Activated T-helper 1 cell treated with anti-CD3 and anti-CD28 coated beads, Interleukin-12 subunit alpha, Interleukin-12 subunit beta, Interleukin-2, Interleukin-4 antibody, amounts not matched to agents 30 ng/mL and 10 ng/mL and 1 ng/mL, durations not matched to agents 14 hours and 24 hours and 36 hours (primary cell): ENCODE results near the gene ZCCHC10. TPM values are rescaled to one million over a fixed set of nuclear protein-coding genes. Genes with fewer than 3 reads are reported as not detected.
"Not testable (repeated sequence)": the region's sequence is repeated elsewhere in the genome, so short reads cannot be mapped to it uniquely, and the experiment has no call there.

ENCODE experiments used
- DNase-seq: peaks from one replicate; pipeline ENCODE4 v3.0.0; 2021; ENCODE audit warnings: low spot score
- H3K27ac Mint-ChIP-seq: one replicate; pipeline ENCODE4 v1.8.0; 2021; ENCODE audit warnings: mild to moderate bottlenecking, mixed read lengths
- H3K27me3 Mint-ChIP-seq: one replicate; pipeline ENCODE4 v1.8.0; 2022; ENCODE audit warnings: mild to moderate bottlenecking, moderate library complexity, mixed read lengths; ENCODE audit not compliant: insufficient read depth
- H3K36me3 Mint-ChIP-seq: one replicate; pipeline ENCODE4 v1.8.0; 2021; ENCODE audit warnings: low read depth, mixed read lengths
- H3K4me1 Mint-ChIP-seq: one replicate; pipeline ENCODE4 v1.8.0; 2021; ENCODE audit warnings: low read depth, mixed read lengths
- H3K4me3 Mint-ChIP-seq: one replicate; pipeline ENCODE4 v1.8.0; 2021; ENCODE audit warnings: mild to moderate bottlenecking, moderate library complexity, mixed read lengths
- H3K9me3 Mint-ChIP-seq: one replicate; pipeline ENCODE4 v1.8.0; 2021; ENCODE audit warnings: mixed read lengths
- intact Hi-C: fragments of 100-400 bp; cut with micrococcal nuclease; formaldehyde crosslinking; loops from one replicate; pipeline ENCODE4 v1.15.1; 2024
- total RNA-seq: library from RNA; stranded (reverse); gene quantifications from 2 replicates; pipeline ENCODE4 v1.2.3, GENCODE V29; 2022

ZCCHC10 gene
- total RNA-seq, 1 donor from 2014 or later: 41.7 TPM

DNA sequence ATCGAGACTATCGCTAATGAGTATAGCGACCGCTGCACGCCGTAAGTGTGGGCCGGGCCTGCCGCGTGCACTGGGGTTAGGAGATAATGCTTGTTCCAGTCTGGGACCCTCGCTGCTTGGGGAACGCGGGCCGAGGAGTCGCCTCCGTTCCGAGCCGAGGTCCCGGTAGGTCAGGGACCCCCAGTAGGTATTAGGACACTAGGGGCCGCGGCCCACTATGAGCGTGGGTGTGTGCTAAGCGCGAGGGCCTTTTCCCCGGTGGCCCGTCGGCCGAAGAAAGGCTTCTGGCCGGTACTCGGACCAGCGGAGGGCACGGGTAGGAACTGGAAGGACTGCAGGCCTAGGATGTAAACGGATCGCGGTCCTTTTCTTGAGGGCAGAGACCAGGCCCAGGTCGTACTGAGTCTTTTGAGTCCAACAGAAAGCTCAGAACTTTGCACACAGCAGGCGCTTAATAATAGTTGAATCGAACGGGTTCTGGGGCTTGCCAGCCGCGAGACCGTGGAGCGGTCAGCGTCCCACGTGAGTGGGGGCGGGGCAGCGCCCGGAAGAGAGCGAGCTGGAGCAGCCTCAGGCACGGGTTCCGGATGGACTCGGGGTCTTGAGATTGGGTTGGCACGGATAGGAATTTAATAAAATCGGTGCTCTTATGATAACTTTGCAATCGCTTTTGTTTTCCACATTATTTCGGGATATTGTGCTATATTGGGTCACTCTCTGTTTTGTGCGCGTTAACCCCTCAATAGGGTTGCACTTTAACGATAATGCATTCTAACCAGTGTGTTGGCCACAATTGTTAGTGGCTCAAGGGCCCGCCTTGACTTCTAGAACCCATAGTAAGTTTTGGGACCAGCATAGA, 26.2 kb upstream of the ZCCHC10 start:
- DNase-seq: peak; percentile 53
- peaks cover 46% of the 10 kb centered on the region for H3K4me1 Mint-ChIP-seq
- peak overlapping the region; percentile 96 for H3K4me3 Mint-ChIP-seq
- intact Hi-C loops: loop anchor here (2.0 to 10.0 kb wide), 6 partner anchors 26 to 1686 kb away; partner anchors contain the start of genes C5orf15, CAMLG, PPP2CA and RAPGEF6
- H3K27me3 Mint-ChIP-seq: no peaks in the 10 kb centered on the region
- peaks cover 21% of the 10 kb centered on the region for H3K36me3 Mint-ChIP-seq
- H3K27ac Mint-ChIP-seq: peak overlapping the region; percentile 100
- H3K9me3 Mint-ChIP-seq: no peaks in the 10 kb centered on the region

- DNase-seq: peak; percentile 96
- H3K9me3 Mint-ChIP-seq: no peaks in the 10 kb centered on the region
- H3K36me3 Mint-ChIP-seq: peaks cover 21% of the 10 kb centered on the region
- peaks cover 2% of the 10 kb centered on the region for H3K27me3 Mint-ChIP-seq
- H3K4me1 Mint-ChIP-seq: peaks cover 46% of the 10 kb centered on the region
- H3K4me3 Mint-ChIP-seq: peak within 1 kb of the TSS; percentile 96
- intact Hi-C loops: loop anchor here (1.0 to 10.0 kb wide), 13 partner anchors 25 to 1687 kb away; partner anchors contain the start of genes AFF4, C5orf15, CAMLG and GDF9
- peak within 1 kb of the TSS; percentile 100 for H3K27ac Mint-ChIP-seq
These were observed 25.4 kb upstream of the ZCCHC10 start, which contains the start of gene HSPA4 for GRCh38 chr5:133051542-133052316. Gene HSPA4 (plus strand): TSS chr5:133052013. CDS start chr5:133052251, 238 bp downstream.

- intact Hi-C loops: loop anchor here (1.0 to 10.0 kb wide), 11 partner anchors 25 to 1598 kb away; partner anchors contain the start of genes AFF4, C5orf15, GDF9 and KIF3A
These were observed 24.8 kb upstream of the ZCCHC10 start for GRCh38 chr5:133051061-133051541.

DNA sequence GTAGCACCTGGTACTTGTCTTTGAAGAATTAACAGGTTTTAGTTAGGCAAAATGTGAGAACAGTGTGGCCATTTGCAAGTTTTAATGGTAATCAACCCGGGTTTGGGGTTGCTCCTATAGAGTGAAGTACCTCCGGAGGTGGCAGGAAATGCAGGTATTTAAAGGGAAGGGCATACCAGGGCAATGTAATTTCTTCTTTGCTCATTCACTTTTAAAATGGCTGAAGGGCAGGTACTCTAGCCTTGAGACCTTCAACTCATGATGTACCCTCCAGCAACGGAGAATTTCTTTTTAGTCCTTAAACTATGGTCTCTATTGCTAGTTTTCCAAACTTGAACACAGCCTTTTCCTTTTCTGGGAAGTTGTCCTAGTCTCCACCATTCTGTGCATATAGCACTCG, 24.2 kb upstream of the ZCCHC10 start:
- Mint-ChIP-seq H3K27ac (peak overlapping the region; percentile 100), H3K36me3 (peaks cover 18% of the 10 kb centered on the region), H3K4me3 (peak overlapping the region; percentile 96), H3K9me3 (no peaks in the 10 kb centered on the region), H3K27me3 (peaks cover 2% of the 10 kb centered on the region), H3K4me1 (peaks cover 34% of the 10 kb centered on the region)
- no peak for DNase-seq
- intact Hi-C loops: loop anchor here (2.0 to 10.0 kb wide), 6 partner anchors 553 to 1598 kb away; partner anchors contain the start of genes C5orf15, PPP2CA, RAPGEF6 and SEC24A

More at GRCh38 chr5:133051061-133051541, 24.8 kb upstream of the ZCCHC10 start:
- H3K9me3 Mint-ChIP-seq: no peaks in the 10 kb centered on the region
- peaks cover 39% of the 10 kb centered on the region for H3K4me1 Mint-ChIP-seq
- peaks cover 2% of the 10 kb centered on the region for H3K27me3 Mint-ChIP-seq
- peaks cover 21% of the 10 kb centered on the region for H3K36me3 Mint-ChIP-seq
- DNase-seq: no peak
- H3K4me3 Mint-ChIP-seq: peak overlapping the region; percentile 96
- H3K27ac Mint-ChIP-seq: peak overlapping the region; percentile 100

GRCh38 chr5:133049726-133050048, 23.3 kb upstream of the ZCCHC10 start:
- peaks cover 14% of the 10 kb centered on the region for H3K36me3 Mint-ChIP-seq
- no peaks in the 10 kb centered on the region for H3K9me3 Mint-ChIP-seq
- peak overlapping the region; percentile 50 for H3K4me3 Mint-ChIP-seq
- intact Hi-C loops: loop anchor here (2.0 to 10.0 kb wide), 6 partner anchors 552 to 1599 kb away; partner anchors contain the start of genes C5orf15, PPP2CA, RAPGEF6 and SEC24A
- peaks cover 26% of the 10 kb centered on the region for H3K4me1 Mint-ChIP-seq
- peak overlapping the region; percentile 61 for H3K27ac Mint-ChIP-seq
- peaks cover 2% of the 10 kb centered on the region for H3K27me3 Mint-ChIP-seq
- no peak for DNase-seq

DNA sequence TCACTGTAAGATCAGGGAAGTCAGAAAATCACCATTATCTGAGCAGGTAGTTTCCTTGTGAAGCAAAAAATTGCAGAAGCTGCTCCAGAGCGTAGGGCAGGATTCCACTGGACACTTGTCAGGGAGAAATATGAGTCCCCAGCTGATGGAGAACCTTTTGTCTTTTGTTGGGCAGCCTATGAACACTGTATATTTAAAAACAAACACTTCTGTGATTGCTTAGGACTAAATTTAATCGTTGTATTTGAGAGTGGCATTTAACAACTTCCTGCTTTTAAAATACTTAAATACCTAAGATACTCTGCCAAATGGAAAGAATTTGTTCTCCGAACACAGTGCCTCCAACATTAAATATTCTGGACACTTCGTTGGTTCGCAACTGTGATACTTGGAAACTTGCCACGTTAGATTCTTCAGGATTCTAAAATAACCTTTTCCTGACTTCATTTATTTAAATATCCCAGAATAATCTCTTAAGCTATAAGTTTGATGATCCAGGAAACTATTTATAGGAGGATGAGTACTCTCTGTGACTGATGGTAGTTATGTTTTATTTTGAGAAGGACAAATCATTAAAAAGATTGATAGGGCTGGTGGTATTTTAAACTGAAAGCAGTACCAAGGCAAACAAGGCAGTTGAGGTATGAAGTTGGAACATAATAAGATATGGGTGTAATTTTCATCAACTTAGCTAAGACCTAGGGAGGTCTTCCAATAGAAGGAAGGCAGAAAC, 22.8 kb upstream of the ZCCHC10 start:
- Mint-ChIP-seq H3K27me3 (peaks cover 2% of the 10 kb centered on the region), H3K4me3 (peak overlapping the region; percentile 50), H3K9me3 (no peaks in the 10 kb centered on the region), H3K36me3 (peaks cover 14% of the 10 kb centered on the region), H3K4me1 (peaks cover 24% of the 10 kb centered on the region), H3K27ac (peak overlapping the region; percentile 61)
- intact Hi-C loops: no loop called here
- DNase-seq: no peak

- H3K4me1 Mint-ChIP-seq: peaks cover 19% of the 10 kb centered on the region
- no peak overlapping the region for H3K4me3 Mint-ChIP-seq
- H3K9me3 Mint-ChIP-seq: no peaks in the 10 kb centered on the region
- intact Hi-C loops: no loop called here
- H3K27ac Mint-ChIP-seq: no peak overlapping the region
- DNase-seq: no peak
- peaks cover 2% of the 10 kb centered on the region for H3K27me3 Mint-ChIP-seq
- peaks cover 7% of the 10 kb centered on the region for H3K36me3 Mint-ChIP-seq
These were observed 21.1 kb upstream of the ZCCHC10 start for GRCh38 chr5:133047404-133047803.

GRCh38 chr5:133046560-133046959, 20.2 kb upstream of the ZCCHC10 start:
- H3K27ac Mint-ChIP-seq: not testable (repeated sequence)

DNA sequence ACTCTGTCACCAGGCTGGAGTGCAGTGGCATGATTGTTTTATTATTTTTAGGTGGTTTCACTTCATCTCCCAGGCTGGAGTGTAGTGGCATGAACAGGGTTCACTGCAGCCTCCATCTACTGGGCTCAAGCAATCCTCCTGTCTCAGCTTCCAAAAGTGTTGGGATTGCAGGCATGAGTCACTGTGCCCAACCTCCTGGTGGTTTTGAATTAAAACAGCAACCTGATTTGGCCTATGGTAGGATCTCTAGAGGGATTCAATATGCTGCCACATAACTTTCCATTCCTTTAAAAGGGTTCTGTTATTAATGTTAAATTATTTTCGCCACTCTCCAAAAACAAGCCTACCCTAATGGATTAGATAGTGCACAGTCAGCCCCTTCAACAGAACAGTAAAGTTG, 15.6 kb upstream of the ZCCHC10 start:
- no peaks in the 10 kb centered on the region for H3K9me3 Mint-ChIP-seq
- no peaks in the 10 kb centered on the region for H3K36me3 Mint-ChIP-seq
- H3K27ac Mint-ChIP-seq: no peak overlapping the region

More at GRCh38 chr5:133046560-133046959, 20.2 kb upstream of the ZCCHC10 start:
- intact Hi-C loops, H3K9me3 Mint-ChIP-seq, H3K36me3 Mint-ChIP-seq, DNase-seq, H3K4me3 Mint-ChIP-seq, H3K27me3 Mint-ChIP-seq: not testable (repeated sequence)
- peaks cover 19% of the 10 kb centered on the region for H3K4me1 Mint-ChIP-seq

DNA sequence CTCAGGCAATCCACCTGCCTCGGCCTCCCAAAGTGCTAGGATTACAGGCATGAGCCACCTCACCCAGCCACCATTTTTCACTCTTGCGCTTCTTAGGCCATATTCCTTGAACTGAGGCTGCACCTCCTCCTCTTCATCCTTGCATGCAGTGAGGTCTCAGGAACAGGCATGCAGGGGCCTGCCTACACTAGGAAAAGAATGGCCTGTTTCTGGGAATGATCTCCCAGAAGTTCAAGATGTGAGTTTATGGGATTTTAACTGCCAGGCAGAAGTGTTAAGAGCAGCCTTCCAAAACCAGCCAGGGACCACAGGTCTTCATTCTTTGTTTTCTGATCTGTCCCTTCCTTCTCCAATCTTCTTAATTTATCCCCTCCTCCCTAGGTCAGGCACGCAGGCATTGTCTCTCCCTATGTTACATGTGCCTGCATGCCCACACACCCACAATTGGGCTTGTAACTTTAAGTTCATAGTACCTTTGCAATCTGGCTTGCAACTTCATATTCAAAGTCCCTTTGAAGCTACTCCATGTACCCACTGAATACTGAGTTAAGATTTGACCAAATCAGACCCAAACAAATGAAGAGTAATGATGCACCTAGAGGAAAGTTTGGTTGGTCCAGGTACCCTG, 14.9 kb upstream of the ZCCHC10 start:
- Mint-ChIP-seq H3K9me3 (no peaks in the 10 kb centered on the region), H3K27ac (no peak overlapping the region), H3K4me3 (no peak overlapping the region), H3K36me3 (no peaks in the 10 kb centered on the region), H3K4me1 (no peaks in the 10 kb centered on the region), H3K27me3 (no peaks in the 10 kb centered on the region)
- DNase-seq: no peak
- intact Hi-C loops: no loop called here

More for the DNA sequence above, 15.6 kb upstream of the ZCCHC10 start:
- intact Hi-C loops: no loop called here
- Mint-ChIP-seq H3K27me3 (peaks cover under 1% of the 10 kb centered on the region), H3K4me3 (no peak overlapping the region), H3K4me1 (no peaks in the 10 kb centered on the region)
- no peak for DNase-seq

DNA sequence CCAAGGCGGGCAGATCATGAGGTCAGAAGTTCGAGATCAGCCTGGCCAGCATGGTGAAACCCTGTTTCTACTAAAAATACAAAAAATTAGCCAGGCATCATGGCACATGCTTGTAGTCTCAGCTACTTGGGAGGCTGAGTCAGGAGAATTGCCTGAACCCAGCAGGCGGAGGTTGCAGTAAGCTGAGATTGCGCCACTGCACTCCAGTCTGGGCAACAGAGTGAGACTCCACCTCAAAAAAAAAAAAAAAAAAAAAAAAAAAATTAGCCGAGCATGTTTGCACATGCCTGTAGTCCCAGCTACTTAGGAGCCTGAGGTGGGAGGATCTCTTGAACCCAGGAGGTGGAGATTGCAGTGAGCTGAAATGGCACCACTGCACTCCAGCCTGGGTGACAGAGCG, 10.3 kb upstream of the ZCCHC10 start:
- not testable (repeated sequence) for H3K36me3 Mint-ChIP-seq, H3K27me3 Mint-ChIP-seq

GRCh38 chr5:133035224-133035623, 8.9 kb upstream of the ZCCHC10 start:
- no peak for DNase-seq
- Mint-ChIP-seq H3K27ac (no peak overlapping the region), H3K4me3 (no peak overlapping the region), H3K36me3 (no peaks in the 10 kb centered on the region), H3K4me1 (no peaks in the 10 kb centered on the region), H3K9me3 (no peaks in the 10 kb centered on the region), H3K27me3 (peaks cover 8% of the 10 kb centered on the region)
- intact Hi-C loops: no loop called here

More for the DNA sequence above, 10.3 kb upstream of the ZCCHC10 start:
- H3K4me3 Mint-ChIP-seq, H3K4me1 Mint-ChIP-seq, H3K27ac Mint-ChIP-seq, DNase-seq, H3K9me3 Mint-ChIP-seq, intact Hi-C loops: not testable (repeated sequence)
